GM19438 (cell line): ENCODE results near the gene IQCF2.
"Not testable (repeated sequence)": the region's sequence is repeated elsewhere in the genome, so short reads cannot be mapped to it uniquely, and the experiment has no call there.

ENCODE experiments used
- ATAC-seq: cut with Tn5 transposase; IDR thresholded peaks from one replicate; pipeline ENCODE4 v1.9.1; 2021; ENCODE audit warnings: low read depth; ENCODE audit not compliant: unreplicated experiment

The IQCF2 gene

GRCh38 chr3:51860703-51861665, at the start of gene IQCF2:
Gene IQCF2 (plus strand): TSS chr3:51861615. CDS start chr3:51861667, 52 bp downstream.
- ATAC-seq = peak; percentile 66

GRCh38 chr3:51813539-51813938, 47.9 kb upstream of the IQCF2 start:
- no peak for ATAC-seq

GRCh38 chr3:51814034-51814433, 47.4 kb upstream of the IQCF2 start:
- no peak for ATAC-seq

GRCh38 chr3:51815614-51816013, 45.8 kb upstream of the IQCF2 start:
- no peak for ATAC-seq

- no peak for ATAC-seq
These were observed 44.7 kb upstream of the IQCF2 start for GRCh38 chr3:51816723-51817122.

GRCh38 chr3:51817375-51817774, 44.0 kb upstream of the IQCF2 start:
- no peak for ATAC-seq

- no peak for ATAC-seq
These were observed 42.3 kb upstream of the IQCF2 start for GRCh38 chr3:51819151-51819550.

GRCh38 chr3:51819709-51820406, 41.6 kb upstream of the IQCF2 start:
- ATAC-seq = no peak

GRCh38 chr3:51828297-51828696, 33.1 kb upstream of the IQCF2 start:
- no peak for ATAC-seq

- ATAC-seq = no peak
These were observed 31.1 kb upstream of the IQCF2 start for GRCh38 chr3:51830345-51830744.

- ATAC-seq = no peak
These were observed 30.5 kb upstream of the IQCF2 start for GRCh38 chr3:51830836-51831385.

- ATAC-seq = no peak
These were observed 24.8 kb upstream of the IQCF2 start for GRCh38 chr3:51836606-51837005.

- no peak for ATAC-seq
These were observed 16.3 kb upstream of the IQCF2 start for GRCh38 chr3:51845129-51845528.

- ATAC-seq = not testable (repeated sequence)
These were observed 6.0 kb upstream of the IQCF2 start for GRCh38 chr3:51855411-51855810.

- no peak for ATAC-seq
These were observed 1.5 kb downstream of the IQCF2 start for GRCh38 chr3:51862886-51863285.

GRCh38 chr3:51868896-51869295, 7.5 kb downstream of the IQCF2 start:
- not testable (repeated sequence) for ATAC-seq

- no peak for ATAC-seq
These were observed 7.9 kb downstream of the IQCF2 start for GRCh38 chr3:51869304-51869703.

- ATAC-seq = no peak
These were observed 11.9 kb downstream of the IQCF2 start for GRCh38 chr3:51873253-51873766.

- ATAC-seq = no peak
These were observed 12.5 kb downstream of the IQCF2 start for GRCh38 chr3:51873876-51874275.

GRCh38 chr3:51874411-51874810, 13.0 kb downstream of the IQCF2 start:
- no peak for ATAC-seq

- ATAC-seq = no peak
These were observed 13.5 kb downstream of the IQCF2 start for GRCh38 chr3:51874889-51875288.
